AG09319 (cell line): ENCODE results near the gene THADA.

Source experiments
- DNase-seq: peaks from one replicate; pipeline ENCODE4 v3.0.0-alpha.2; 2010; ENCODE audit warnings: low read depth; ENCODE audit errors: extremely low read depth
- CTCF ChIP-seq: IDR thresholded peaks from 2 replicates; pipeline ENCODE4 v1.5.1; 2011; ENCODE audit warnings: low read depth, mild to moderate bottlenecking, inconsistent platforms, low read length, moderate library complexity

Gene THADA

GRCh38 chr2:43493954-43494353 is 101.9 kb downstream of the THADA start:
- TF ChIP-seq CTCF, result no peak
- no peak for DNase-seq

GRCh38 chr2:43491065-43491639 is 104.7 kb downstream of the THADA start:
- no peak for TF ChIP-seq CTCF

GRCh38 chr2:43490252-43490786 is 105.5 kb downstream of the THADA start:
- TF ChIP-seq CTCF, result no peak

More at GRCh38 chr2:43491065-43491639, 104.7 kb downstream of the THADA start:
- no peak for DNase-seq

GRCh38 chr2:43488737-43489136 is 107.1 kb downstream of the THADA start:
- no peak for TF ChIP-seq CTCF
- DNase-seq, result no peak

More at GRCh38 chr2:43490252-43490786, 105.5 kb downstream of the THADA start:
- DNase-seq, result no peak

GRCh38 chr2:43486603-43487002 is 109.2 kb downstream of the THADA start:
- DNase-seq, result no peak
- no peak for TF ChIP-seq CTCF

GRCh38 chr2:43484323-43484930 is 111.4 kb downstream of the THADA start:
- peak; percentile 40 for TF ChIP-seq CTCF
- DNase-seq, result no peak

- no peak for TF ChIP-seq CTCF
- no peak for DNase-seq
Measured at GRCh38 chr2:43482961-43483360, 112.9 kb downstream of the THADA start.
